ENCODE data around the gene FNBP1.

- TF ChIP-seq YY1 (IDR thresholded peaks at IDR 0.05; ENCODE audit: insufficient read depth, insufficient read length) (no peak), ZNF274 (IDR thresholded peaks at IDR 0.05; ENCODE audit: low read depth, low read length) (no peak), SUZ12 (IDR thresholded peaks at IDR 0.05; ENCODE audit: extremely low read depth, insufficient read depth, insufficient read length) (no peak)
Measured at GRCh38 chr9:129930743-129931142, 112.2 kb downstream of the FNBP1 start.
